Endothelial cell of umbilical vein (primary cell): ENCODE measurements around the gene TLN1.

Experiments used
- EZH2 ChIP-seq: IDR thresholded peaks from 2 replicates; pipeline ENCODE4 v1.6.1; 2012; ENCODE audit warnings: borderline replicate concordance, low read depth, mild to moderate bottlenecking, moderate library complexity, low read length, inconsistent platforms; ENCODE audit not compliant: severe bottlenecking
- MYC ChIP-seq: IDR thresholded peaks from one replicate; pipeline ENCODE4 v1.6.1; 2011; ENCODE audit warnings: mild to moderate bottlenecking, low read depth, low read length
- POLR2A ChIP-seq: IDR thresholded peaks from 2 replicates; pipeline ENCODE4 v1.6.1; 2012; ENCODE audit warnings: low read depth, mild to moderate bottlenecking, control low read depth, low read length
- POLR2AphosphoS5 ChIP-seq: IDR thresholded peaks from 2 replicates; pipeline ENCODE4 v1.6.1; 2012; ENCODE audit warnings: low read depth, mild to moderate bottlenecking, control low read depth, low read length, moderate library complexity; ENCODE audit not compliant: insufficient read depth
- TF ChIP-seq, protein P1 (sequence below), 2 donors: IDR thresholded peaks; 1 replicate in 1 of 2; 2 replicates in 1 of 2; pipeline ENCODE4 v1.5.1; 2011; ENCODE audit warnings: low read length in 2 of 2, mild to moderate bottlenecking in 2 of 2, moderate library complexity in 2 of 2, control low read depth in 1 of 2, inconsistent platforms in 1 of 2, low read depth in 1 of 2; ENCODE audit not compliant: insufficient read depth in 1 of 2; ENCODE audit errors: extremely low read depth in 1 of 2
- TF ChIP-seq, protein P2 (sequence below): IDR thresholded peaks from 2 replicates; pipeline ENCODE4 v1.6.1; 2011; ENCODE audit not compliant: insufficient read depth, insufficient read length

- TF ChIP-seq, protein P1, sequence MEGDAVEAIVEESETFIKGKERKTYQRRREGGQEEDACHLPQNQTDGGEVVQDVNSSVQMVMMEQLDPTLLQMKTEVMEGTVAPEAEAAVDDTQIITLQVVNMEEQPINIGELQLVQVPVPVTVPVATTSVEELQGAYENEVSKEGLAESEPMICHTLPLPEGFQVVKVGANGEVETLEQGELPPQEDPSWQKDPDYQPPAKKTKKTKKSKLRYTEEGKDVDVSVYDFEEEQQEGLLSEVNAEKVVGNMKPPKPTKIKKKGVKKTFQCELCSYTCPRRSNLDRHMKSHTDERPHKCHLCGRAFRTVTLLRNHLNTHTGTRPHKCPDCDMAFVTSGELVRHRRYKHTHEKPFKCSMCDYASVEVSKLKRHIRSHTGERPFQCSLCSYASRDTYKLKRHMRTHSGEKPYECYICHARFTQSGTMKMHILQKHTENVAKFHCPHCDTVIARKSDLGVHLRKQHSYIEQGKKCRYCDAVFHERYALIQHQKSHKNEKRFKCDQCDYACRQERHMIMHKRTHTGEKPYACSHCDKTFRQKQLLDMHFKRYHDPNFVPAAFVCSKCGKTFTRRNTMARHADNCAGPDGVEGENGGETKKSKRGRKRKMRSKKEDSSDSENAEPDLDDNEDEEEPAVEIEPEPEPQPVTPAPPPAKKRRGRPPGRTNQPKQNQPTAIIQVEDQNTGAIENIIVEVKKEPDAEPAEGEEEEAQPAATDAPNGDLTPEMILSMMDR (IDR thresholded peaks at IDR 0.05; ENCODE audit: extremely low read depth in 1 of 2, insufficient read depth in 1 of 2, low read depth in 1 of 2, low read length in 2 of 2): no peak
- TF ChIP-seq POLR2AphosphoS5 (no peak), EZH2 (no peak), POLR2A (no peak), MYC (no peak)
- TF ChIP-seq, protein P2, sequence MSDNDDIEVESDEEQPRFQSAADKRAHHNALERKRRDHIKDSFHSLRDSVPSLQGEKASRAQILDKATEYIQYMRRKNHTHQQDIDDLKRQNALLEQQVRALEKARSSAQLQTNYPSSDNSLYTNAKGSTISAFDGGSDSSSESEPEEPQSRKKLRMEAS: no peak
These were observed 50.5 kb downstream of the TLN1 start for GRCh38 chr9:35681341-35682002.
